HCT116 (cell line): ENCODE measurements around the gene GALT. TPM values are rescaled to one million over a fixed set of nuclear protein-coding genes. Genes with fewer than 3 reads are reported as not detected.

Experiments used
- ATAC-seq: fragments of 200-7000 bp; cut with Tn5 transposase; 2 replicates; pipeline ENCODE4 v1.9.1; 2020; ENCODE audit warnings: mild to moderate bottlenecking, moderate library complexity
- BruUV-seq: library from RNA; stranded (reverse); fragments of 400-500 nt; replicated peaks from 2 replicates; lab custom pipeline; 2021; lab: Mats Ljungman, UMichigan
- CTCF ChIA-PET: fragments of 300-600 bp; sonication (Branson Sonifier 250); formaldehyde crosslinking; loops from one replicate; lab custom pipeline; 2021; ENCODE audit warnings: antibody characterized with exemption; lab: Charles Lee
- POLR2A ChIA-PET: fragments of 300-600, 350-600 bp; sonication (Branson Sonifier 250); formaldehyde crosslinking; loops from one replicate; lab custom pipeline; 2021; ENCODE audit warnings: antibody characterized with exemption; lab: Charles Lee
- RAD21 ChIA-PET, 2 experiments: fragments of 300-600 bp; sonication (Branson Sonifier 250); formaldehyde crosslinking; loops; one replicate each; lab custom pipeline; 2023; ENCODE audit warnings: low total read pairs in 2 of 2; ENCODE audit not compliant: uncharacterized antibody in 2 of 2, unreplicated experiment in 2 of 2, low non-redundant PET in 1 of 2; lab: Charles Lee
- DNase-seq: peaks from one replicate; pipeline ENCODE4 v3.0.0-alpha.2; 2010; ENCODE audit warnings: low read depth, low spot score
- H2AFZ ChIP-seq: fragments of 200-600 bp; shearing (Covaris generic), sonication (generic); 2 replicates; pipeline ENCODE4 v1.6.1; 2017; ENCODE audit warnings: low read depth, mixed run types, mixed read lengths, antibody characterized with exemption, low read length; ENCODE audit not compliant: poor library complexity, severe bottlenecking
- H3K27ac ChIP-seq: 2 replicates; pipeline ENCODE4 v1.5.1; 2012; ENCODE audit warnings: low read depth, low read length
- H3K27me3 ChIP-seq: fragments of 200-600 bp; sonication (generic); 2 replicates; pipeline ENCODE4 v1.6.1; 2016; ENCODE audit warnings: mixed run types, low read length, mixed read lengths; ENCODE audit not compliant: insufficient read depth
- H3K36me3 ChIP-seq, 2 experiments: fragments of 200-500 bp in 1 of 2; fragments of 200-600 bp in 1 of 2; sonication (Bioruptor generic) in 1 of 2; sonication (generic) in 1 of 2; 2 replicates each; pipeline versions ENCODE4 v1.5.1 to v1.6.1; 2014 to 2016; ENCODE audit warnings: low read length in 2 of 2, inconsistent platforms in 1 of 2, mixed read lengths in 1 of 2, mixed run types in 1 of 2; ENCODE audit not compliant: insufficient read depth in 2 of 2, control insufficient read depth in 1 of 2
- H3K4me1 ChIP-seq, 2 experiments: fragments of 200-600 bp in 1 of 2; sonication (generic) in 1 of 2; 2 replicates each; pipeline versions ENCODE4 v1.5.1 to v1.6.1; 2012 to 2017; ENCODE audit warnings: low read length in 2 of 2, inconsistent platforms in 1 of 2, mild to moderate bottlenecking in 1 of 2, mixed read lengths in 1 of 2, mixed run types in 1 of 2, moderate library complexity in 1 of 2; ENCODE audit not compliant: insufficient read depth in 2 of 2, control insufficient read depth in 1 of 2
- H3K4me2 ChIP-seq: fragments of 200-600 bp; sonication (generic); 2 replicates; pipeline ENCODE4 v1.6.1; 2017; ENCODE audit warnings: mixed run types, low read length, mixed read lengths
- H3K4me3 ChIP-seq, 2 experiments: fragments of 200-600 bp in 1 of 2; sonication (generic) in 1 of 2; replicated peaks in 1 of 2; 2 replicates each; pipeline ENCODE4 v1.5.1; 2011 to 2016; ENCODE audit warnings: low read length in 2 of 2, control low read depth in 1 of 2, low read depth in 1 of 2, mild to moderate bottlenecking in 1 of 2, mixed read lengths in 1 of 2, mixed run types in 1 of 2
- H3K79me2 ChIP-seq: fragments of 200-600 bp; sonication (generic); 2 replicates; pipeline ENCODE4 v1.6.1; 2017; ENCODE audit warnings: mild to moderate bottlenecking, mixed run types, low read length, moderate library complexity, mixed read lengths; ENCODE audit not compliant: insufficient read depth
- H3K9ac ChIP-seq: fragments of 200-600 bp; sonication (generic); 2 replicates; pipeline ENCODE4 v1.6.1; 2016; ENCODE audit warnings: low read length, mixed read lengths
- H3K9me2 ChIP-seq: fragments of 200-600 bp; sonication (generic), shearing (Covaris generic); 2 replicates; pipeline ENCODE4 v1.6.1; 2017; ENCODE audit warnings: mixed run types, mild to moderate bottlenecking, moderate library complexity; ENCODE audit not compliant: insufficient read depth
- H3K9me3 ChIP-seq, 2 experiments: fragments of 200-500 bp in 1 of 2; fragments of 200-600 bp in 1 of 2; sonication (Bioruptor generic) in 1 of 2; sonication (generic) in 1 of 2; 2 replicates each; pipeline ENCODE4 v1.6.1; 2014 to 2017; ENCODE audit warnings: low read length in 2 of 2, mixed read lengths in 2 of 2, inconsistent platforms in 1 of 2, low read depth in 1 of 2, mild to moderate bottlenecking in 1 of 2, mixed run types in 1 of 2, moderate library complexity in 1 of 2; ENCODE audit not compliant: control insufficient read depth in 1 of 2, insufficient read depth in 1 of 2
- H4K20me1 ChIP-seq: fragments of 200-600 bp; sonication (generic), shearing (Covaris generic); 2 replicates; pipeline ENCODE4 v1.6.1; 2017; ENCODE audit warnings: mixed run types, mild to moderate bottlenecking, moderate library complexity; ENCODE audit not compliant: insufficient read depth
- CEBPB ChIP-seq: IDR thresholded peaks from 2 replicates; pipeline ENCODE4 v1.6.1; 2012; ENCODE audit warnings: low read depth
- EGR1 ChIP-seq: IDR thresholded peaks from 2 replicates; pipeline ENCODE4 v1.6.1; 2012; ENCODE audit warnings: low read depth
- EZH2 ChIP-seq: fragments of 200-600 bp; sonication (generic); IDR thresholded peaks from 2 replicates; pipeline ENCODE4 v1.6.1; 2017; ENCODE audit warnings: antibody characterized with exemption, mixed run types
- EZH2phosphoT487 ChIP-seq: fragments of 200-600 bp; IDR thresholded peaks from 2 replicates; pipeline ENCODE4 v1.6.1; 2018; ENCODE audit warnings: antibody characterized with exemption, borderline replicate concordance
- FOSL1 ChIP-seq: IDR thresholded peaks from 2 replicates; pipeline ENCODE4 v1.6.1; 2012; ENCODE audit warnings: low read depth
- JUND ChIP-seq: IDR thresholded peaks from 2 replicates; pipeline ENCODE4 v1.6.1; 2012
- POLR2A ChIP-seq: IDR thresholded peaks from 2 replicates; pipeline ENCODE4 v1.7.0; 2011; ENCODE audit warnings: borderline replicate concordance; ENCODE audit not compliant: insufficient read depth, insufficient read length; ENCODE audit errors: extremely low read depth
- POLR2AphosphoS5 ChIP-seq: IDR thresholded peaks from 2 replicates; pipeline ENCODE4 v1.6.1; 2011; ENCODE audit warnings: mild to moderate bottlenecking, low read depth, low read length, moderate library complexity
- RAD21 ChIP-seq: IDR thresholded peaks from 2 replicates; pipeline ENCODE4 v1.6.1; 2012; ENCODE audit warnings: low read depth, mild to moderate bottlenecking
- SP1 ChIP-seq: IDR thresholded peaks from 2 replicates; pipeline ENCODE4 v1.6.1; 2012; ENCODE audit warnings: low read depth
- TCF7L2 ChIP-seq: IDR thresholded peaks from 2 replicates; pipeline ENCODE4 v1.7.0; 2011; ENCODE audit warnings: borderline replicate concordance, inconsistent platforms; ENCODE audit not compliant: insufficient read depth, insufficient read length; ENCODE audit errors: extremely low read depth
- YY1 ChIP-seq: IDR thresholded peaks from 2 replicates; pipeline ENCODE4 v1.6.1; 2011; ENCODE audit warnings: low read length, low read depth, moderate library complexity, mild to moderate bottlenecking; ENCODE audit not compliant: insufficient replicate concordance; ENCODE audit errors: extremely low read depth
- ZFX ChIP-seq: fragments of 450-650 bp; IDR thresholded peaks from 2 replicates; pipeline ENCODE4 v1.6.1; 2017
- ZNF274 ChIP-seq: fragments of 200-500 bp; sonication (Bioruptor generic); IDR thresholded peaks from 2 replicates; pipeline ENCODE4 v1.6.1; 2014; ENCODE audit warnings: mild to moderate bottlenecking, low read depth, low read length, inconsistent platforms
- intact Hi-C: fragments of 100-400 bp; cut with micrococcal nuclease; formaldehyde crosslinking; loops from 2 replicates; pipeline ENCODE4 v1.10.0; 2022
- total RNA-seq: library from RNA; stranded (reverse); gene quantifications from one replicate; pipeline ENCODE4 v1.2.1, GENCODE V29; 2021; ENCODE audit not compliant: unreplicated experiment
- TF ChIP-seq, protein P1 (sequence below): IDR thresholded peaks from 2 replicates; pipeline ENCODE4 v1.6.1; 2012
- TF ChIP-seq, protein P2 (sequence below), 3 experiments: fragments of 200-600 bp in 1 of 3; sonication (generic) in 1 of 3; IDR thresholded peaks in 2 of 3; conservative IDR thresholded peaks in 1 of 3; 2 replicates each; pipeline ENCODE4 v1.5.1; 2012 to 2017; ENCODE audit warnings: low read depth in 2 of 3, low read length in 2 of 3, antibody characterized with exemption in 1 of 3, borderline replicate concordance in 1 of 3, control low read depth in 1 of 3, mild to moderate bottlenecking in 1 of 3, mixed read lengths in 1 of 3, mixed run types in 1 of 3, moderate library complexity in 1 of 3; ENCODE audit not compliant: insufficient read depth in 1 of 3
- TF ChIP-seq, protein P3 (sequence below): IDR thresholded peaks from 2 replicates; pipeline ENCODE4 v1.6.1; 2012; ENCODE audit warnings: low read depth
- TF ChIP-seq, protein P4 (sequence below): IDR thresholded peaks from 2 replicates; pipeline ENCODE4 v1.6.1; 2011; ENCODE audit warnings: mild to moderate bottlenecking, low read length, moderate library complexity; ENCODE audit not compliant: insufficient replicate concordance; ENCODE audit errors: extremely low read depth
- TF ChIP-seq, protein P5 (sequence below): IDR thresholded peaks from 2 replicates; pipeline ENCODE4 v1.6.1; 2012

GALT gene
- total RNA-seq, 1 experiment from 2014 or later = 28.2 TPM

DNA sequence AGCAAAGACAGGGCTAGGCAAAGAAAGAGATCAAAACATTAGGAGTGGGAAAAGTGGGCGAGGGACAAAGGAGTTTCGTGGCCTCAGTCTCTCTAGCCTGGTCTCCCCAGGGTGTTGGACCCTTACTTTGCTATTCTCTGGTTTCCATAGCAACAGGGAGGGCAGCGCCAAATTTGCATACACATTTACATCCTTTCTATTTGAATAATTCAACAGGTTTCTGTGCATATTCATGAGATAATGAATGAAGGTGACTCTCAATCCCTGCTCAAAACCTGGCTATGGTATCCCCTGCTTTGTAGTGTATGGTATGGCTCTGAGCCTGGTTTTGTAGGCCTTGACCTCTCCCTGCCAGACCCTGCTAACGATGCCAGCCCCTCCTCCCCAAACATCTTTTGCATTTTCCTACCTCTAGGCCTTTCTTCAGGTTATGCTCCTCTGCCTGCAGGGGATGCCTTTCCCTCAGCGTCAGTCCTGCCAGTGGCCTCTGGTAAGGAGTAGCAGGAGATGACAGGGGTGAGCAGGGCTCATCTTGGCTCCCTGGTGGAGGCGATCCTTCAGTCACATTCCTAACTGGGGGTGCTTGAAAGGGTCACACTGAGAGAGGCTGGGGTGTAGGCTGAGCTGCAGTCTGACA is 44.4 kb upstream of the GALT start:
- intact Hi-C loops = loop anchor here (2.0 to 10.0 kb wide), 3 partner anchors 53 to 347 kb away; no protein-coding TSS in a partner anchor
- ATAC-seq = no peak
- peaks cover 0 to 4% of the 10 kb centered on the region in 2 experiments; a peak in 1 of 4 replicates for H3K4me1 ChIP-seq

More for the DNA sequence above, 44.4 kb upstream of the GALT start:
- no TSS peak for BruUV-seq
- ChIA-PET CTCF (interaction anchor here (1.0 kb wide), 2 partner anchors 10 kb away, joined by 3 to 4 read pairs; partner anchors contain the start of gene RPP25L), POLR2A (no interaction called here), RAD21 (interaction anchor here in 1 of 2 experiments (0.6 kb wide), 1 partner anchor 213 kb away, joined by 6 read pairs; no protein-coding TSS in a partner anchor)
- H3K4me2 ChIP-seq = no peak overlapping the region
- no peaks in the 10 kb centered on the region for H3K79me2 ChIP-seq
- H4K20me1 ChIP-seq = no peaks in the 10 kb centered on the region
- no peaks in the 10 kb centered on the region for H3K9me3 ChIP-seq
- no peaks in the 10 kb centered on the region for H3K9me2 ChIP-seq
- DNase-seq = no peak
- no peak overlapping the region for H3K9ac ChIP-seq
- TF ChIP-seq YY1 (no peak), EZH2 (no peak), TCF7L2 (no peak), POLR2AphosphoS5 (no peak), RAD21 (no peak), ZFX (no peak), EZH2phosphoT487 (no peak), ZNF274 (no peak), FOSL1 (no peak), EGR1 (no peak), CEBPB (no peak), SP1 (no peak), POLR2A (no peak), JUND (no peak)
- TF ChIP-seq, protein P1, sequence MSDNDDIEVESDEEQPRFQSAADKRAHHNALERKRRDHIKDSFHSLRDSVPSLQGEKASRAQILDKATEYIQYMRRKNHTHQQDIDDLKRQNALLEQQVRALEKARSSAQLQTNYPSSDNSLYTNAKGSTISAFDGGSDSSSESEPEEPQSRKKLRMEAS = no peak
- TF ChIP-seq, protein P2, sequence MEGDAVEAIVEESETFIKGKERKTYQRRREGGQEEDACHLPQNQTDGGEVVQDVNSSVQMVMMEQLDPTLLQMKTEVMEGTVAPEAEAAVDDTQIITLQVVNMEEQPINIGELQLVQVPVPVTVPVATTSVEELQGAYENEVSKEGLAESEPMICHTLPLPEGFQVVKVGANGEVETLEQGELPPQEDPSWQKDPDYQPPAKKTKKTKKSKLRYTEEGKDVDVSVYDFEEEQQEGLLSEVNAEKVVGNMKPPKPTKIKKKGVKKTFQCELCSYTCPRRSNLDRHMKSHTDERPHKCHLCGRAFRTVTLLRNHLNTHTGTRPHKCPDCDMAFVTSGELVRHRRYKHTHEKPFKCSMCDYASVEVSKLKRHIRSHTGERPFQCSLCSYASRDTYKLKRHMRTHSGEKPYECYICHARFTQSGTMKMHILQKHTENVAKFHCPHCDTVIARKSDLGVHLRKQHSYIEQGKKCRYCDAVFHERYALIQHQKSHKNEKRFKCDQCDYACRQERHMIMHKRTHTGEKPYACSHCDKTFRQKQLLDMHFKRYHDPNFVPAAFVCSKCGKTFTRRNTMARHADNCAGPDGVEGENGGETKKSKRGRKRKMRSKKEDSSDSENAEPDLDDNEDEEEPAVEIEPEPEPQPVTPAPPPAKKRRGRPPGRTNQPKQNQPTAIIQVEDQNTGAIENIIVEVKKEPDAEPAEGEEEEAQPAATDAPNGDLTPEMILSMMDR (IDR thresholded peaks at IDR 0.05 in 2 of 3, conservative IDR thresholded peaks at IDR 0.05 in 1 of 3; ENCODE audit: borderline replicate concordance in 1 of 3, insufficient read depth in 1 of 3, low read depth in 2 of 3, low read length in 2 of 3) = no peak
- TF ChIP-seq, protein P3, sequence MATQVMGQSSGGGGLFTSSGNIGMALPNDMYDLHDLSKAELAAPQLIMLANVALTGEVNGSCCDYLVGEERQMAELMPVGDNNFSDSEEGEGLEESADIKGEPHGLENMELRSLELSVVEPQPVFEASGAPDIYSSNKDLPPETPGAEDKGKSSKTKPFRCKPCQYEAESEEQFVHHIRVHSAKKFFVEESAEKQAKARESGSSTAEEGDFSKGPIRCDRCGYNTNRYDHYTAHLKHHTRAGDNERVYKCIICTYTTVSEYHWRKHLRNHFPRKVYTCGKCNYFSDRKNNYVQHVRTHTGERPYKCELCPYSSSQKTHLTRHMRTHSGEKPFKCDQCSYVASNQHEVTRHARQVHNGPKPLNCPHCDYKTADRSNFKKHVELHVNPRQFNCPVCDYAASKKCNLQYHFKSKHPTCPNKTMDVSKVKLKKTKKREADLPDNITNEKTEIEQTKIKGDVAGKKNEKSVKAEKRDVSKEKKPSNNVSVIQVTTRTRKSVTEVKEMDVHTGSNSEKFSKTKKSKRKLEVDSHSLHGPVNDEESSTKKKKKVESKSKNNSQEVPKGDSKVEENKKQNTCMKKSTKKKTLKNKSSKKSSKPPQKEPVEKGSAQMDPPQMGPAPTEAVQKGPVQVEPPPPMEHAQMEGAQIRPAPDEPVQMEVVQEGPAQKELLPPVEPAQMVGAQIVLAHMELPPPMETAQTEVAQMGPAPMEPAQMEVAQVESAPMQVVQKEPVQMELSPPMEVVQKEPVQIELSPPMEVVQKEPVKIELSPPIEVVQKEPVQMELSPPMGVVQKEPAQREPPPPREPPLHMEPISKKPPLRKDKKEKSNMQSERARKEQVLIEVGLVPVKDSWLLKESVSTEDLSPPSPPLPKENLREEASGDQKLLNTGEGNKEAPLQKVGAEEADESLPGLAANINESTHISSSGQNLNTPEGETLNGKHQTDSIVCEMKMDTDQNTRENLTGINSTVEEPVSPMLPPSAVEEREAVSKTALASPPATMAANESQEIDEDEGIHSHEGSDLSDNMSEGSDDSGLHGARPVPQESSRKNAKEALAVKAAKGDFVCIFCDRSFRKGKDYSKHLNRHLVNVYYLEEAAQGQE = no peak
- TF ChIP-seq, protein P4, sequence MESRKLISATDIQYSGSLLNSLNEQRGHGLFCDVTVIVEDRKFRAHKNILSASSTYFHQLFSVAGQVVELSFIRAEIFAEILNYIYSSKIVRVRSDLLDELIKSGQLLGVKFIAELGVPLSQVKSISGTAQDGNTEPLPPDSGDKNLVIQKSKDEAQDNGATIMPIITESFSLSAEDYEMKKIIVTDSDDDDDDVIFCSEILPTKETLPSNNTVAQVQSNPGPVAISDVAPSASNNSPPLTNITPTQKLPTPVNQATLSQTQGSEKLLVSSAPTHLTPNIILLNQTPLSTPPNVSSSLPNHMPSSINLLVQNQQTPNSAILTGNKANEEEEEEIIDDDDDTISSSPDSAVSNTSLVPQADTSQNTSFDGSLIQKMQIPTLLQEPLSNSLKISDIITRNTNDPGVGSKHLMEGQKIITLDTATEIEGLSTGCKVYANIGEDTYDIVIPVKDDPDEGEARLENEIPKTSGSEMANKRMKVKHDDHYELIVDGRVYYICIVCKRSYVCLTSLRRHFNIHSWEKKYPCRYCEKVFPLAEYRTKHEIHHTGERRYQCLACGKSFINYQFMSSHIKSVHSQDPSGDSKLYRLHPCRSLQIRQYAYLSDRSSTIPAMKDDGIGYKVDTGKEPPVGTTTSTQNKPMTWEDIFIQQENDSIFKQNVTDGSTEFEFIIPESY = no peak
- TF ChIP-seq, protein P5, sequence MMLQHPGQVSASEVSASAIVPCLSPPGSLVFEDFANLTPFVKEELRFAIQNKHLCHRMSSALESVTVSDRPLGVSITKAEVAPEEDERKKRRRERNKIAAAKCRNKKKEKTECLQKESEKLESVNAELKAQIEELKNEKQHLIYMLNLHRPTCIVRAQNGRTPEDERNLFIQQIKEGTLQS = no peak
- no peak overlapping the region for H3K4me3 ChIP-seq
- H2AFZ ChIP-seq = no peak overlapping the region
- H3K27me3 ChIP-seq = no peaks in the 10 kb centered on the region
- H3K36me3 ChIP-seq = no peaks in the 10 kb centered on the region
- H3K27ac ChIP-seq = no peak overlapping the region
